GM21717 (cell line): ENCODE results near the gene PCP4.

Experiments used
- ATAC-seq: cut with Tn5 transposase; IDR thresholded peaks from one replicate; pipeline ENCODE4 v1.9.1; 2021; ENCODE audit warnings: mild to moderate bottlenecking, moderate library complexity; ENCODE audit not compliant: unreplicated experiment

The PCP4 gene

DNA sequence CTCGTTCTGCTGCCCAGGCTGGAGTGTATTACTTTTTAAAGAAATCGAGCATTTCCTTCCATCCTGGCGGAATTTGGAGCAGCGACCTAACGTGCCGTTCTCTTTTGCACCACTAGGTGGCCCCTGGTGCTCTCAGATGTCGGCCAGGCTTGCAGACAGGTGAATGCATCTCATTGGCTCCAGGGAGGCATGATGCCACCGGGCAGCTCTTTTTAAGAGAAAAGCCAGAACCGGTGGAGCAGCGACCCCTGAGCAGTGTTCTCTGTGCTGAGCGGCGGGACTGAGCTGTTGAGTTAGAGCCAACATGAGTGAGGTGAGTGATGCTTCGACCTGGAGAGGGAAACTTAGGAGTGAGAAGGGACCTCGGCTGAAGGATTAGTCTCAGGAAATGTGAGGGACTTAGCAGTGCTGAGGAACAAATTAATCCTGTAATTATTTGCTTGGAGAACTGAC lies at the start of gene PCP4:
Gene PCP4 (plus strand): TSS at position 241 of the 453 bp plus-strand sequence. CDS start 64 bp downstream, at position 305.
- no peak for ATAC-seq

GRCh38 chr21:39818557-39818956 lies 48.7 kb upstream of the PCP4 start:
- no peak for ATAC-seq

DNA sequence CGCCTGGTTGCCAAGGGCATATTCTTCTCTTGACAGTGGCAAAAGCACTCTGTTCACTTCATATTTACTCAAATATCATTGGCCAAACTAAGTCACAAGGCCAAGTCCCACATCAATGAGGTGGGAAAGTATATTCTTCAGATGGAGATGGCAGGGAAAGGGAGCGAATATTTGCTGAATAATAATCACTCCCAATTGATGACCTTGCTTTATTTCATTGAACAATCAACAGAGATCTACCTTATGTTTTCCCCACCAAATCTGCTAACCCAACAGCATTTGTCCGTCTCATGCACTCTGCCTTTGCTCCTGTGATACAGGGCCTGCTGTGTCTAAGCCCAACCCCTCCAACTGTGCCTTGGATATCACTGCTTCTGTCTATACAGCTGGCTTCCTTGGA lies 45.2 kb upstream of the PCP4 start:
- ATAC-seq: no peak

DNA sequence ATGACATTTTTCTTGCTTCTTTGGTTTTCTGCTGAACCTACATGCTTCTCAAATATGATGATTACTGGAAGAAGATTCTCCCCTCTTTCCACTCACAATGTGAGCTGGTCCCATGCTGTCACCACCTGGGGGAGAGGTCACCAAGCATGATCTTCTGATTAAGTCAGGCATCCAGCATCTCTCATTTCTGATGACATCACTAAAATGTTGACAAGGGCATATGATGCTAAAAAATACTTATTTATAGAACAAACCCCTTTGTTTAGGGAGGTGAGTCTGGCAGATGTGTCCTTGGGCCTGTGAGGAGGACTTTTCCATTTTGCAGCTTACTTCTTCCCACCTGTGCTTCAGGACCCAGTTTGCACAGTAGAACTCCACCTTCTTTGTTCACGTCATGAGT lies 42.0 kb upstream of the PCP4 start:
- no peak for ATAC-seq

GRCh38 chr21:39834543-39834942 lies 32.7 kb upstream of the PCP4 start:
- ATAC-seq: no peak

- ATAC-seq: no peak
These were observed 29.3 kb upstream of the PCP4 start for GRCh38 chr21:39837861-39838359.

DNA sequence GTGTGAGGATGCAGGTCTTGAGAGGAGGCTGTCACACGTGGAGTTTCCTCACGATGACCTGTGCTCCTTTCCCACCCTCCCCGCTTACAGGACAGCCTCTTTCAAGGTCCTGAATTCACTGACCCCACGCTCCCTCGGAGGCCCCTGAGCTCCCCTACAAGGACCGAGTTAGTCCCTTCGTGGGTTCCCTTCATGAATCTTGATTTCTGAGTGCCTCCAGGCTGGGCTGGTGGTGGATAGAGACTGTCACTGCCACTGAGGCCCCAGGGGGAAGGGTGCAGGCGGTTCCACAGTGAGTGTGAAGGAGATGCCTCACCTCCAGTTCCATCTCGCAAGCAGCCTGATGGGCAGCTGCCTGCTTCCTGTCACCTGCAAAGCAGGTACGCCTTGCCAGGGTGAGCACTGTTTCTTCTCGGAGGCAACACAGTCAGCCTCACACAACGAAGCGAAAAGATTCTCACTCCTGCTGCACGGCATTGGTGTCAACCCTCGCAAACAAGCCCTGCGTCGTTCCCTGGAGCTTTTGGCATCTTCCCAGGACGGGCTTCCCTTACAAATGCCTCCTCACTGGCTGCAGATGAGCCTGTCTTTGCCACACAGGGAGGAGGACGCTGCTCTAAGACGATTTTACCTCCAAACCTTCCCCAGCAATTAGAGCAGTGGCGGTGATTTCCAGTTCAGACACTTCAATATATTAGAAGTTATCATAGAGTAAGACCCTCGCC lies 26.7 kb upstream of the PCP4 start:
- ATAC-seq: no peak

DNA sequence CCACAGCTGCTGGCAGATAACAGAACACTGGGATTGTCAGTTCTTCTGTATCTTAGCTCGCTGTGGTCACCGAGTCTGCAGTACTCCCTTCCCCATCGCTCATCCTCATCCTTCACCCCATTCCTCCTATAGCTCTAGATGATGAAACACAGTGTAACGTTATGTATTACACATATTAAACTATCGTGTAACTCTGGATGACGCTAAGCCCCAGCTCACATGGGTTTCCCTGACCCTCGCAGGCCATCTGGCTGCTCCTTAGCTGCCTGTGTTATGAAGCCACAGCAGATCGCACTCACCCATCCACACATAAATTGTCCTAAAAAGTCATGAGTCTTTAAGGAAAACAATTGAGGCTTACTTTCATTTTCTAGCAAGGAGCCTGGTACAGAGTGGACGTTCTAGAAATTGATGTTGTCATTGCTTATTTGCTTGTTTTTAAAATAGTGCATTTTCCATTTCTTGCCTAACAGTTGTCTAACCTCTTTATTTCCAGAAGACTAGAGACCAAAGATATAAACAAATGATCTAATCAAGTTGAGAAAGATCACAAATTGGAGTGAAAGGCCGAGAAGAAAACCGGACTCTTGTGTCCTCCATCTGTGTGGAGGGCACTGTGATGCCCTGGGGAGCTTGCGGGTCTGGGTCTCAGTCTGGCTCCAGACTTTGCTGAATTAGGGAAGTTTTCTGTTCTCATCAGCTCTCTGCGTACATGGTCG lies 24.3 kb upstream of the PCP4 start:
- no peak for ATAC-seq

- no peak for ATAC-seq
These were observed 23.8 kb upstream of the PCP4 start for GRCh38 chr21:39843483-39843882.

- ATAC-seq: no peak
These were observed 23.3 kb upstream of the PCP4 start for GRCh38 chr21:39843916-39844315.

DNA sequence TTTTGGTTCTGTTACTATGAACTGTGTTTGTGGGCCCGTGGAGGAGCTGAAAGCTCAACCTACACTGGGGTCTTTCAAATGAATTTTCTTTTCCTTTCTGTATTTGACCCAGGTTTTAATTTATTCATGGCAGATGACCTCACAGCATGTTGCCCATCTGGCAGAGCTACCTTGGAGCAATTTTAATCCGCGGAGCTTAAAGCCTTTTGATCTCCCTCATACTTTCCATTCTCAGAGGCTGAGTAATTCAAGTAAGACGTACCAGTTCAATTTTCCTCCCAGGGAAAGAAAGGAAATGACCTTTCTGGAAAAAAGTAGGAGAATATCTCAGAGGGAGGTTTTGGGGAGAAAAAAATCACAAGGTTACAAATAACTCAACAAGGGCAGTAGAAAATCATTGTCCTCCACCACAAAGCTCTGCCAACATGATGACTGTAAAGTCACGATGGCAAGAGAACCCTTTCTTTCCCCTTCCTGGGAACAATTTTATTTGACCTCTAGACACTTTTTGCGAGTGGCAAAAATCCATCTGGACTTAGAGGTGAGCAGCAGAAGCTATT lies 21.6 kb upstream of the PCP4 start:
- no peak for ATAC-seq

DNA sequence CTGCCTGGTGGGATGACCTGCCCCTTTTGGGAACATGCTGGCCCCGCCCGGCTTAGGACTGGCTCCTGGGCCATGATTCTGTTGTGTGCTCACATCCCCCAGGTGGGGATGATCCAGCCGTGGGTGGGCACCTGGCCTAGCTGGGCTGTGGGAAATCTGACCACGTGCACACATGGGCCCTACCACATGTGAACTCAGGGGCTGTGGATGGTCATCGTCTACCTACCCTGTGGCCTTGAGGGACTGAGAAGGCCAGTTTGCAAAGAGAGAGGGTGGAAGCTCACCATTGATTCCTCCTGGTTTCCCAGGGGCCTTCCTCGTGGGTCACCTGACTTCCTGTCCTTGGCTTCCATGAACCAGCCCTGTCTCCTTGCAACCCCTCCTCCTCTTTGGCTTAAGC lies 19.4 kb upstream of the PCP4 start:
- ATAC-seq: no peak

DNA sequence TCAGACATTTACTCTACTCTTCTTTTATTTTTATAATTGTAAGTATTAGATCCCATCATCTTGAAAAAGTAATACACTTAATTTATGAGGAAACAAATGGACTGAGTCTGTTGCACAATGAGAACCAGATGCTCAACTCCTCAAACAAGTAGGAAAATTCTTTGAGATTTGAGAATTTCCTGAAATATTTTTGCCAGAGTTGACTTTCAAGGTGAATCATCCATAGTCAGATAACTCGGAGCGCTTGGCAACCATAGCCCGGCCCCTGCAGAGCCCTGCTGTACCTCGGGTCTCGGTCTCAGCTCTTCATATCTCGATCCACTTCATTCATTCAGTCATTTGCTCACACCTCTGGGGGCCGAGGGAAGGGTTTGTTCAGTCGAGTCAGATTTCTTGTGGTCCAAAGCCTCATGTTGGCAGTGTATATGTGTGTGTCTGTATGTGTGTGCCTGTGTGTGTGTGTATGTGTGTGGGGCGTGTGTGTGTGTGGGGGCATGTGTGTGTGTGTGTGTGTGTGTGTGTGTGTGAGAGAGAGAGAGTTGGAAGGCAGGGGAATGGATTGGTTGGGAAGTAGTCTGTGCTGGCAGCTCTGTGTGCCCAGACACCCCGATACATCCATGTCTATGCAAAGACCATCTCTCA lies 18.1 kb upstream of the PCP4 start:
- ATAC-seq: no peak

DNA sequence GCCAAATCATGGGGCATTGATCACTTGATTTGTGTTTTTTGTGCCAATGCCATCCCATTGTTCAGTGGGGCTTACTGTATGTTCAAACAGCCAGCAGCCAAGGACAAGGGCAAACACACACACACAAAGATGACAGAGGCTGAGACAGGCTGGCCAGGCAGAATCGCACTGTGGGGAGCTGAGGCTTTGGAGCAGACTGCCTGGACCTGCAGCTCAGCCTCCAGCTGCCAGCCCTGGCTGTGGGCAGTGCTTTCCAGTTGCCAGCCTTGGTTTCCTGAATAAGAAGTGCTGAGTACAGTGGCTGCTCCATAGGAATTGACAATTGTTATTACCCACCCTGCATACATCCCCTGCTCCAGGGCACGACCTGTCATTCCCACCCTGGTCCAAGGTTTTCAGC lies 16.9 kb upstream of the PCP4 start:
- no peak for ATAC-seq

GRCh38 chr21:39851002-39851618 lies 16.1 kb upstream of the PCP4 start:
- no peak for ATAC-seq

GRCh38 chr21:39852021-39852721 lies 15.1 kb upstream of the PCP4 start:
- no peak for ATAC-seq

DNA sequence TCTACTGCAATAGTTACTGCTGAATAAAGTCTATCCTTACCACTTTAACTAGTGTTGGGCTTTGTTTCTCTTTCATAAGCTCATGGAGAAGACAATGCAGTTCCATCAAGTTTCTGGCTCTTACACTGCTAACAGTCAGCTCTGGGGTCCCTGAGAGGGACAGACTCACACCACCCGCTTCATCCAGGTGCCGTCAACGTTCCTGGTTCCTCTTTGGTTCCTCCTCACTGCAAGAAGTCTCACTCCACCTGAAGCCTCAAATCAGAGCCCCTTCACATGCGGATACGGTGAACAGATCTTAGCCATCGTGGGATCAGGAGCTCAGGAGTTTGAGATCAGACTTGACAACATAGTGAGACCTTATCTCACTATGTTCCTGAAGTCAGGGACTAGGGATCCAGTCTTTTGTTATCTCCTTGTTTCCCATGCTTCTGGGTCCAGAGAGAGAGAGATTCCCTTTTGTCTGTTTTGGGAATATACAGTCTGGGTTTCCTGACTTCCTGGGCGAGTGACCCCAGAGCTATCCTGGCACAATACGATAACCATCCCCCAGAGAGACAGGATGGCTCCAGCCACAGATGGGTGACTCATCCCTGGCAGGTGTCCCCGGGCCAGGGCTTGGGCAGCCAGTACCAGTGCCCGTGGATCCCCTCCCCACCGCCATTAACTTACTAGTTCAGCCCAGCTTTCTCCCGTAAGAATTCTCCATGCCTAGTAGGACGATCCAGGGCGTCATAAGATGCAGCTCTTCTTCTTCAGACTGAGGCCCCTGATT lies 14.3 kb upstream of the PCP4 start:
- no peak for ATAC-seq

DNA sequence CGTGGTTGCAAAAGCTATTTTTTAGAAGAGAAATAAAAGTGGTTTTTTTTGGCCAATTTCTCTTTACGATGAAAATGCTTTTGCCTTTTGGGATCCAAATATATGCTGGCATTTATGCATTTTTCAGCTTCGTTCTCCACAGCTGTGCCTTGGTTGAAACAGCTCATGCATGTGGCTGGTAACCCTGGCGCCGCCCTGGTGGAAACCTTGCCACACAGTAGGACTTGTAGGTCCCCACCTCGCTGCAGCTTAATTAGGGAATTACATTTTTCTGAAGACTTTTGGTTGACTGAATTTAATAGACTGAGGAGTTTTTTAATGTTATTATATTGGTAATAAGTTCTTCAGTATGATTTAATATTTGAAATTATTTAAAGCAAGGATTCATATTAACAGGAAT lies 12.7 kb upstream of the PCP4 start:
- no peak for ATAC-seq

DNA sequence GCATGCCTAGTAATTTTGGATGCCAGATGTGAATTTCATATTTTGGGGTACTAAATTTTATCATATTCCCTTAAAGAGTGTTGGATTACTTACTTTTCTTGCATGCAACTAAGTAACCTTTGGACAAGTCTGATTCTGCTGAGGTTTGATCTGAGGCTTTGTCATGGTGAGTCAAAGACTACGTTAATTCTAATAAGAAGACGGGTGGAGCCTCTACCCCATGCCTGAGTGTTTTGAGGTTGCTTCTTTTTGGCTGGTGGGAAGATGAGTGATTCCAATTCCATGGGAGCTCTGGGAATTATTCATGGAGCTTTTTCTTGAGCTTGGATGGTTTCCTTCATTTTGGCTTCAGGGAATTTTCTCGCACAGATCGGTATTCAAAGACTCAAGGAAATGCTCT lies 11.6 kb upstream of the PCP4 start:
- ATAC-seq: no peak

DNA sequence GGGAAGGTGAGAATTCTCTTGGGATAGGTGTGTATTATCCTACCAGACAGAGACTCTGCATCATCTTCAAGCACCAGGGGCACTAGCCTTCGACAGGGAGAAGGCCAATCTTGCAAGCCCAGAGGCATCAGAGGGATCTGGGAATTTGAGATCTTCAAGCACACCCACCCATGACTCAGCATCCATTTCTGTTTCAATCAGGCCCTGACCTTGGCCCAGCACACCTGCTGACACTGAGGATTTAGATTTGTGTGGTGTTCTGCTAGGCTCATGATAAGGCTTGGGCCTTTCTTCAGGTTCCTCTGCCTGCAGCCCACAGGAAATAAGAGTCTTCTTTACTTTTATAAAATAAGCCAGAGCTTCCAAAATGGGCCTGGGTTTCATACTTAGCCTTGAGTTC lies 6.6 kb upstream of the PCP4 start:
- ATAC-seq: no peak
